Measurements from ENCODE around the gene GALNT2. TPM values are rescaled to one million over a fixed set of nuclear protein-coding genes. Genes with fewer than 3 reads are reported as not detected.

Gene GALNT2
- polyA plus RNA-seq, 1 of the 3 experiments (the other 2 are of a cell fraction), result 118 TPM

GRCh38 chr1:230300322-230301301, 233.6 kb downstream of the GALNT2 start:
- Histone ChIP-seq H3K27me3 (ENCODE audit: insufficient read depth) (no peaks in the 10 kb centered on the region), H3K4me3 (ENCODE audit: low read depth in 2 of 2, low read length in 1 of 2) (no peak overlapping the region), H3K9ac (no peak overlapping the region), H3K4me2 (no peak overlapping the region), H3K79me2 (ENCODE audit: insufficient read depth) (no peaks in the 10 kb centered on the region), H2AFZ (ENCODE audit: low read depth) (no peak overlapping the region), H3F3A (replicated peaks; ENCODE audit: insufficient read depth) (no peaks in the 10 kb centered on the region), H3K27ac (ENCODE audit: low read depth in 2 of 2, low read length in 1 of 2) (no peak overlapping the region), H3K36me3 (replicated peaks in 1 of 2; ENCODE audit: control insufficient read depth in 1 of 2, insufficient read depth in 2 of 2, low read length in 1 of 2) (no peaks in the 10 kb centered on the region), H4K20me1 (ENCODE audit: insufficient read depth) (no peaks in the 10 kb centered on the region), H3K9me2 (no peaks in the 10 kb centered on the region), H3K4me1 (ENCODE audit: control insufficient read depth in 1 of 2, insufficient read depth in 2 of 2, low read depth in 1 of 2, low read length in 1 of 2) (peaks cover 0 to 8% of the 10 kb centered on the region in 2 experiments; a peak in 1 of 4 replicates), H3K9me3 (no peaks in the 10 kb centered on the region)
- POLR2A ChIA-PET, result no interaction called here
- no peak for TF ChIP-seq NFIC (IDR thresholded peaks at IDR 0.05; ENCODE audit: borderline replicate concordance)
- WGBS (ENCODE audit: low lambda C conversion rate), result 52% methylated on average over 10 of the region's 26 CpGs
- CTCF ChIA-PET, result interaction anchor here (0.8 to 1.2 kb wide), 2 partner anchors 639 to 1637 kb away, joined by 3 read pairs; no protein-coding TSS in a partner anchor
- DNase-seq, result no peak

GRCh38 chr1:230301322-230301721, 234.3 kb downstream of the GALNT2 start:
- 82% methylated on average over 8 of the region's 8 CpGs for whole genome bisulfite sequencing (ENCODE audit: low lambda C conversion rate)
- ChIA-PET POLR2A (no interaction called here), CTCF (interaction anchor here (0.8 to 1.2 kb wide), 2 partner anchors 639 to 1638 kb away, joined by 3 read pairs; no protein-coding TSS in a partner anchor)
- Histone ChIP-seq H2AFZ (ENCODE audit: low read depth) (no peak overlapping the region), H3K79me2 (ENCODE audit: insufficient read depth) (no peaks in the 10 kb centered on the region), H3F3A (replicated peaks; ENCODE audit: insufficient read depth) (no peaks in the 10 kb centered on the region), H3K36me3 (replicated peaks in 1 of 2; ENCODE audit: control insufficient read depth in 1 of 2, insufficient read depth in 2 of 2, low read length in 1 of 2) (no peaks in the 10 kb centered on the region), H3K9ac (no peak overlapping the region), H3K27ac (ENCODE audit: low read depth in 2 of 2, low read length in 1 of 2) (no peak overlapping the region), H4K20me1 (ENCODE audit: insufficient read depth) (no peaks in the 10 kb centered on the region), H3K27me3 (ENCODE audit: insufficient read depth) (no peaks in the 10 kb centered on the region), H3K9me3 (no peaks in the 10 kb centered on the region), H3K4me1 (ENCODE audit: control insufficient read depth in 1 of 2, insufficient read depth in 2 of 2, low read depth in 1 of 2, low read length in 1 of 2) (peaks cover 0 to 8% of the 10 kb centered on the region in 2 experiments; a peak in 1 of 4 replicates), H3K4me2 (no peak overlapping the region), H3K4me3 (ENCODE audit: low read depth in 2 of 2, low read length in 1 of 2) (no peak overlapping the region), H3K9me2 (no peaks in the 10 kb centered on the region)
- DNase-seq, result no peak
- TF ChIP-seq TAF1 (IDR thresholded peaks at IDR 0.05; ENCODE audit: borderline replicate concordance, low read depth, low read length), result no peak
- no peak for TF ChIP-seq ZBTB33 (IDR thresholded peaks at IDR 0.05; ENCODE audit: borderline replicate concordance, low read depth)
- no peak for TF ChIP-seq GABPA (IDR thresholded peaks at IDR 0.05; ENCODE audit: low read depth)

- Histone ChIP-seq H3K4me1 (ENCODE audit: control insufficient read depth in 1 of 2, insufficient read depth in 2 of 2, low read depth in 1 of 2, low read length in 1 of 2) (peaks cover 0 to 8% of the 10 kb centered on the region in 2 experiments; a peak in 1 of 4 replicates), H3K9ac (no peak overlapping the region), H3K4me3 (ENCODE audit: low read depth in 2 of 2, low read length in 1 of 2) (no peak overlapping the region), H3K27ac (ENCODE audit: low read depth in 2 of 2, low read length in 1 of 2) (no peak overlapping the region), H3K9me3 (no peaks in the 10 kb centered on the region), H3K27me3 (ENCODE audit: insufficient read depth) (no peaks in the 10 kb centered on the region), H3K4me2 (no peak overlapping the region), H4K20me1 (ENCODE audit: insufficient read depth) (no peaks in the 10 kb centered on the region), H2AFZ (ENCODE audit: low read depth) (no peak overlapping the region), H3K36me3 (replicated peaks in 1 of 2; ENCODE audit: control insufficient read depth in 1 of 2, insufficient read depth in 2 of 2, low read length in 1 of 2) (no peaks in the 10 kb centered on the region), H3F3A (replicated peaks; ENCODE audit: insufficient read depth) (no peaks in the 10 kb centered on the region), H3K79me2 (ENCODE audit: insufficient read depth) (no peaks in the 10 kb centered on the region), H3K9me2 (no peaks in the 10 kb centered on the region)
- ChIA-PET CTCF (interaction anchor here (0.8 to 1.6 kb wide), 3 partner anchors 10 to 641 kb away, joined by 3 to 4 read pairs (median 3); no protein-coding TSS in a partner anchor), POLR2A (no interaction called here)
- DNase-seq, result no peak
- WGBS (ENCODE audit: low lambda C conversion rate), result 64% methylated on average over 3 of the region's 6 CpGs
- no peak for TF ChIP-seq CTCF (IDR thresholded peaks at IDR 0.05)
- no peak for TF ChIP-seq MAX (IDR thresholded peaks at IDR 0.05; ENCODE audit: low read depth)
- TF ChIP-seq SIN3A (IDR thresholded peaks at IDR 0.05; ENCODE audit: borderline replicate concordance, low read depth, low read length), result no peak
- TF ChIP-seq USF1 (IDR thresholded peaks at IDR 0.05; ENCODE audit: borderline replicate concordance, low read depth), result no peak
- TF ChIP-seq PBX3 (IDR thresholded peaks at IDR 0.05), result no peak
- TF ChIP-seq EZH2phosphoT487 (IDR thresholded peaks at IDR 0.05; ENCODE audit: borderline replicate concordance, low read depth), result no peak
- no peak for TF ChIP-seq RFX5 (IDR thresholded peaks at IDR 0.05; ENCODE audit: low read length)
- TF ChIP-seq NRF1 (IDR thresholded peaks at IDR 0.05; ENCODE audit: low read depth, low read length), result no peak
- no peak for TF ChIP-seq MXI1 (IDR thresholded peaks at IDR 0.05; ENCODE audit: low read depth, low read length)
Observed at GRCh38 chr1:230301822-230302221, 234.8 kb downstream of the GALNT2 start.
